CD4-positive, alpha-beta T cell treated with Interleukin-15 for 4 hours (primary cell): ENCODE data around the gene TAX1BP3.

Source experiments
- DNase-seq: peaks from one replicate; pipeline ENCODE4 v3.0.0-alpha.2; 2020; ENCODE audit warnings: low spot score

Gene TAX1BP3

GRCh38 chr17:3626831-3627768, 41.3 kb downstream of the TAX1BP3 start:
- no peak for DNase-seq

GRCh38 chr17:3622977-3623594, 45.3 kb downstream of the TAX1BP3 start:
- DNase-seq, result no peak

DNA sequence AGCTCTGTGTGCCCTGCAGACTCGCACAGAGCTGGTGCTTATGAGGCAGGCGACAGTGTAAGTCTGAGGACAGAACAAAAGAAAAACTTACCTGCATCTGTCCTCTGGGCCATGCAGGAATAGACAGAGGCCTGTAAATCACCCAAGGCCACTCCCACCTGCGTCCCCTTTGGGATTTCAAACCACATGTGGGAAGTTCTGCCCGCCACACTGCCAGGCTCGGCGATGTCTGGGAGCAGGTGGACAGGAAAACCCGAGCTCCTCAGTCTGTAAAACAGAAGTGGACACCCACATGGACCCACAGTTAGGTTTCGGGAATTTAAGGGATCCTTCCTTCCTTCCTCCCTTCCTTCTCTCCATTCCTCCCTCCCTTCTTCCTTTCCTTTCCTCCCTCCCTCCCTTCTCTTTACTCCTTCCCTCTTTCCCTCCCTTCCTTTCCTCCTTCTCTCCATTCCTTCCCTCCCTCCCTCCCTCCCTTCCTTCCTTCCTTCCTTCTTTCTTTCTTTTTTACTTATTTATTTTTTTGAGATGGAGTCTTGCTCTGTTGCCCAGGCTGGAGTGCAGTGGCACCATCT, 47.1 kb downstream of the TAX1BP3 start:
- no peak for DNase-seq

DNA sequence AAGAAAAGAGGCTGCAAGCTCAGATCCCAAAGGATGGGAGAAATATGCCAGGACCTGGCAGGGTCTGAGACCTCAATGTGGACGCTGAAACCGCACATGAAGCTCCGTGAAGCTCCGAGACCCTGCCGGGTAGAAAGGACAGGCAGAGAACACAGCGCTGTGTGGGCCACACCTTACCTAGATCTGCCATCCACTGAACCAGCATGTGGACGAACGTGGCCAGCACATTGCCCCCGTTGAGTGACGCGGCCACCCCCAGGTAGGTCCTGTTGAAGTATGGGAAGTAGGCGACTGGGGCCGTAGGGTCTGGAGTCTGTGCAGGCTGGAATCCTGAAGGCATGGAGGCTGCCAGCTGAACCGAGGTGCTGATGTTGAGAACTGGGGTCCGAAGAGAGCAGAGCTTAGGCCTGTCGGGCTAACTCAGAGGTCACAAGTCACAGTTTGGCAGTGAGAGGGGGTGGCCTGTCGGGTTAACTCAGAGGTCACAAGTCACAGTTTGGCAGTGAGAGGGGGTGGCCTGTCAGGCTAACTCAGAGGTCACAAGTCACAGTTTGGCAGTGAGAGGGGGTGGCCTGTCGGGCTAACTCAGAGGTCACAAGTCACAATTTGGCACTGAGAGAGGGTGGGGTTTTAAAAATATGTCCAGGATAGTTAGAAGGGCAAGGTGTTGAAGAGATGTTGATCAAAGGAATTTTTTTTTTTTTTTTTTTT, 53.1 kb downstream of the TAX1BP3 start:
- no peak for DNase-seq

DNA sequence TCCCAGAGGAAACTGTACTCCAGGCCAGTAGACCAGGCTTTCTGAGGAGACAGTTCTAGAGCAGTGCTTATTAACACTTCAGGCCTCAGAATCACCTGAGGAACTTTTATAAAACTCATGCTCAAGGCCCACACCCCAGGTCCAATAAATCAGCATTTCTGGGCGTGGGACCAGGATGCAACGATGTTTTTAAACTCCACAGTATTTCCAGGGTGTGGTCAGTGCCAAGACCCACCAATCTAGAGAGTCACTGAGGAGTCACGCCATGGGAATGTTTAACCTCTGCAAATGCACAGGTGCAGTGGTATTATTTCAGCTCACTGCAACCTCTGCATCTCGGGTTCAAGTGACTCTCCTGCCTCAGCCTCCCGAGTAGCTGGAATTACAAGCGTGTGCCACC, 55.3 kb downstream of the TAX1BP3 start:
- DNase-seq, result no peak
